H9 (cell line): ENCODE measurements around the gene OXSR1. TPM values are rescaled to one million over a fixed set of nuclear protein-coding genes. Genes with fewer than 3 reads are reported as not detected.

Experiments used
- DNase-seq: peaks from one replicate; pipeline ENCODE4 v3.0.0-alpha.2; 2017
- H2AFZ ChIP-seq: one replicate; pipeline ENCODE4 v1.6.1; 2013; ENCODE audit warnings: mild to moderate bottlenecking, low read length, control low read depth, moderate library complexity
- H2AK5ac ChIP-seq: 2 replicates; pipeline ENCODE4 v1.6.1; 2013; ENCODE audit warnings: low read length, control low read depth, mixed read lengths; ENCODE audit not compliant: insufficient read length
- H2BK120ac ChIP-seq: one replicate; pipeline ENCODE4 v1.6.1; 2013; ENCODE audit warnings: low read depth, mild to moderate bottlenecking, low read length, control low read depth, inconsistent platforms; ENCODE audit not compliant: poor library complexity, severe bottlenecking
- H2BK12ac ChIP-seq: 2 replicates; pipeline ENCODE4 v1.6.1; 2013; ENCODE audit warnings: low read length, control low read depth, mixed read lengths, low read depth; ENCODE audit not compliant: insufficient read length
- H2BK15ac ChIP-seq: 2 replicates; pipeline ENCODE4 v1.6.1; 2013; ENCODE audit warnings: low read depth, low read length, control low read depth
- H2BK20ac ChIP-seq: one replicate; pipeline ENCODE4 v1.6.1; 2013; ENCODE audit warnings: low read depth, mild to moderate bottlenecking, low read length, control low read depth, inconsistent platforms; ENCODE audit not compliant: poor library complexity, severe bottlenecking
- H2BK5ac ChIP-seq: 2 replicates; pipeline ENCODE4 v1.6.1; 2013; ENCODE audit warnings: low read length, control low read depth, mixed read lengths; ENCODE audit not compliant: insufficient read length
- H3K14ac ChIP-seq: 2 replicates; pipeline ENCODE4 v1.6.1; 2013; ENCODE audit warnings: low read length, control low read depth; ENCODE audit not compliant: insufficient read depth
- H3K18ac ChIP-seq: 2 replicates; pipeline ENCODE4 v1.6.1; 2013; ENCODE audit warnings: low read depth, mild to moderate bottlenecking, mixed read lengths, low read length, control low read depth; ENCODE audit not compliant: insufficient read length
- H3K23ac ChIP-seq: 2 replicates; pipeline ENCODE4 v1.6.1; 2013; ENCODE audit warnings: low read length, control low read depth, mixed read lengths, low read depth; ENCODE audit not compliant: insufficient read length
- H3K23me2 ChIP-seq: 2 replicates; pipeline ENCODE4 v1.6.1; 2013; ENCODE audit warnings: low read depth, mild to moderate bottlenecking, mixed read lengths, low read length, control low read depth; ENCODE audit not compliant: insufficient read length, poor library complexity, severe bottlenecking
- H3K27ac ChIP-seq: 2 replicates; pipeline ENCODE4 v1.5.1; 2013; ENCODE audit warnings: low read length, control low read depth, mixed read lengths, low read depth; ENCODE audit not compliant: insufficient read length
- H3K27me3 ChIP-seq: 2 replicates; pipeline ENCODE4 v1.6.1; 2013; ENCODE audit warnings: low read length, control low read depth, inconsistent platforms; ENCODE audit not compliant: insufficient read depth
- H3K4ac ChIP-seq: 2 replicates; pipeline ENCODE4 v1.6.1; 2013; ENCODE audit warnings: low read depth, mild to moderate bottlenecking, control low read depth, inconsistent platforms, low read length, moderate library complexity
- H3K4me1 ChIP-seq: 2 replicates; pipeline ENCODE4 v1.6.1; 2013; ENCODE audit warnings: low read length, control low read depth, inconsistent platforms; ENCODE audit not compliant: insufficient read depth
- H3K4me2 ChIP-seq: 2 replicates; pipeline ENCODE4 v1.6.1; 2013; ENCODE audit warnings: low read length, control low read depth, mixed read lengths; ENCODE audit not compliant: insufficient read length, insufficient read depth
- H3K56ac ChIP-seq: 2 replicates; pipeline ENCODE4 v1.6.1; 2013; ENCODE audit warnings: low read depth, mild to moderate bottlenecking, mixed read lengths, low read length, control low read depth; ENCODE audit not compliant: insufficient read length
- H3K79me1 ChIP-seq: 2 replicates; pipeline ENCODE4 v1.6.1; 2013; ENCODE audit warnings: low read depth, mild to moderate bottlenecking, moderate library complexity, low read length, control low read depth, inconsistent platforms; ENCODE audit not compliant: insufficient read depth, poor library complexity, severe bottlenecking
- H3K79me2 ChIP-seq: 2 replicates; pipeline ENCODE4 v1.6.1; 2013; ENCODE audit warnings: low read length, control low read depth, inconsistent platforms; ENCODE audit not compliant: insufficient read depth
- H3K9ac ChIP-seq: 2 replicates; pipeline ENCODE4 v1.6.1; 2013; ENCODE audit warnings: low read length, control low read depth, mixed read lengths; ENCODE audit not compliant: insufficient read length; ENCODE audit errors: extremely low read depth
- H3K9me3 ChIP-seq: one replicate; pipeline ENCODE4 v1.6.1; 2013; ENCODE audit warnings: low read depth, low read length, inconsistent platforms; ENCODE audit not compliant: control insufficient read depth
- H3T11ph ChIP-seq: one replicate; pipeline ENCODE4 v1.6.1; 2013; ENCODE audit warnings: mild to moderate bottlenecking, low read length, control low read depth, inconsistent platforms
- H4K20me1 ChIP-seq: one replicate; pipeline ENCODE4 v1.6.1; 2013; ENCODE audit not compliant: control insufficient read depth, insufficient read length, insufficient read depth
- H4K5ac ChIP-seq: 2 replicates; pipeline ENCODE4 v1.6.1; 2013; ENCODE audit warnings: low read depth, mild to moderate bottlenecking, mixed read lengths, low read length, control low read depth; ENCODE audit not compliant: insufficient read length
- H4K8ac ChIP-seq: replicated peaks from 2 replicates; pipeline ENCODE4 v1.6.1; 2013; ENCODE audit warnings: low read length, control low read depth, mixed read lengths, low read depth; ENCODE audit not compliant: insufficient read length
- H4K91ac ChIP-seq: 2 replicates; pipeline ENCODE4 v1.6.1; 2013; ENCODE audit warnings: low read depth, mild to moderate bottlenecking, moderate library complexity, mixed read lengths, low read length, control low read depth; ENCODE audit not compliant: insufficient read length
- H3K27ac Mint-ChIP-seq, 3 experiments: 2 replicates in 2 of 3; 3 replicates in 1 of 3; pipeline ENCODE4 v1.8.0; 2020 to 2021; ENCODE audit warnings: mixed read lengths in 3 of 3, mild to moderate bottlenecking in 1 of 3, moderate library complexity in 1 of 3
- H3K27me3 Mint-ChIP-seq: 2 replicates; pipeline ENCODE4 v1.8.0; 2021; ENCODE audit warnings: low read depth, mild to moderate bottlenecking, moderate library complexity, mixed read lengths
- H3K36me3 Mint-ChIP-seq, 3 experiments: 2 replicates in 2 of 3; 3 replicates in 1 of 3; pipeline ENCODE4 v1.8.0; 2020 to 2021; ENCODE audit warnings: low read depth in 3 of 3, mixed read lengths in 3 of 3; ENCODE audit not compliant: insufficient read depth in 1 of 3
- H3K4me1 Mint-ChIP-seq, 2 experiments: 2 replicates each; pipeline ENCODE4 v1.8.0; 2020; ENCODE audit warnings: mixed read lengths in 2 of 2
- H3K4me3 Mint-ChIP-seq, 2 experiments: 2 replicates in 1 of 2; 3 replicates in 1 of 2; pipeline ENCODE4 v1.8.0; 2020 to 2021; ENCODE audit warnings: mild to moderate bottlenecking in 2 of 2, mixed read lengths in 2 of 2, moderate library complexity in 1 of 2
- H3K9me3 Mint-ChIP-seq, 2 experiments: 2 replicates in 1 of 2; 3 replicates in 1 of 2; pipeline ENCODE4 v1.8.0; 2020; ENCODE audit warnings: mild to moderate bottlenecking in 2 of 2, mixed read lengths in 2 of 2, moderate library complexity in 1 of 2
- CTCF ChIP-seq: fragments of 200-600 bp; sonication (generic); conservative IDR thresholded peaks from 3 replicates; pipeline ENCODE4 v1.8.0; 2021; ENCODE audit warnings: antibody characterized with exemption, mild to moderate bottlenecking
- WGBS: extraction: QIAGEN DNeasy Blood & Tissue Kit; methylation state at CpG from one replicate; pipeline ENCODE4 v1.1.7; 2013; ENCODE audit warnings: missing lambda C conversion rate, low lambda C conversion rate, mixed read lengths; ENCODE audit not compliant: insufficient read length; ENCODE audit errors: extremely low coverage; 5-methylcytosine and 5-hydroxymethylcytosine counted together
- total RNA-seq: library from RNA; stranded (reverse); gene quantifications from 2 replicates; pipeline ENCODE4 v1.2.1, GENCODE V29; 2021

The OXSR1 gene
- total RNA-seq, 1 experiment from 2014 or later, result 54.1 TPM

GRCh38 chr3:38251197-38251596 lies 85.9 kb downstream of the OXSR1 start:
- Histone ChIP-seq H3K4me1 (no peaks in the 10 kb centered on the region), H4K91ac (no peak overlapping the region), H3K27ac (no peak overlapping the region), H3K18ac (no peak overlapping the region), H2AK5ac (no peak overlapping the region), H2BK120ac (no peak overlapping the region), H4K5ac (no peak overlapping the region), H2BK5ac (no peak overlapping the region), H3K56ac (no peak overlapping the region), H3K14ac (no peak overlapping the region), H4K8ac (no peak overlapping the region), H3K4ac (no peak overlapping the region), H3K4me2 (no peak overlapping the region), H3K79me2 (no peaks in the 10 kb centered on the region), H2BK15ac (no peak overlapping the region), H3T11ph (no peak overlapping the region), H3K79me1 (no peaks in the 10 kb centered on the region), H3K23ac (no peak overlapping the region), H4K20me1 (no peaks in the 10 kb centered on the region), H2BK12ac (no peak overlapping the region), H3K27me3 (no peaks in the 10 kb centered on the region), H2BK20ac (no peak overlapping the region), H3K9ac (no peak overlapping the region), H2AFZ (no peak overlapping the region), H3K23me2 (no peaks in the 10 kb centered on the region), H3K9me3 (no peaks in the 10 kb centered on the region)
- Mint-ChIP-seq H3K4me1 (peaks cover 0 to 3% of the 10 kb centered on the region in 2 experiments; a peak in 1 of 4 replicates), H3K36me3 (peaks cover 18 to 68% (median 57%) of the 10 kb centered on the region in 3 experiments; a peak in 6 of 7 replicates), H3K4me3 (no peak overlapping the region), H3K27ac (no peak overlapping the region), H3K9me3 (no peaks in the 10 kb centered on the region), H3K27me3 (no peaks in the 10 kb centered on the region)
- TF ChIP-seq CTCF, result no peak
- WGBS, result no CpG with 5 or more reads among the region's 4 CpGs
- DNase-seq, result no peak
